ENCODE data around the gene GTF2I. TPM values are rescaled to one million over a fixed set of nuclear protein-coding genes. Genes with fewer than 3 reads are reported as not detected.

The GTF2I gene
- total and polyA plus RNA-seq, 2 experiments from 2014 or later = 204 to 219 TPM

DNA sequence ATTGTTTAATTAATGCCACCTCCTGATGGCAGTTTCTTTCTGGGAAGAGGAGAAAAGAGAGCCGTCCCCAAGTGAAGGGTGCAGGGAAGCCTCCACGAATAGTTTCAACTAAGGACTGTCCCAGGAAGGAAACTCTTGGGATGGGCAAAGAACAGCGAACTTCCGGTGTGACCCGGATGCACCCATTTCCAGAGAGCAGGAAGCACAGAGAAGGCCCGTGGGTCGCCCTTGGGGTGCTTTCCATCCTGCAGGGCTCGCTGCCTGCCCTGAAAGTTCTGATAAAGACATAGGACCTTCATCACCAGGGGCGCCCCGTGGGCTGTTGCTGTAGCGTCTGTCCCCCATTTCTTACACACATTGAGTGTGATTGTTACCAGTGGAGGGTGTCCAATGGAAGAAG is 27.0 kb downstream of the GTF2I start (continued):
- TF ChIP-seq EZH2 (IDR thresholded peaks at IDR 0.05; ENCODE audit: low read depth, unreplicated experiment) (no peak), NANOG (IDR thresholded peaks at IDR 0.05; ENCODE audit: borderline replicate concordance) (no peak), JUNB (IDR thresholded peaks at IDR 0.05; ENCODE audit: unreplicated experiment) (no peak)
- TF ChIP-seq, protein P1, sequence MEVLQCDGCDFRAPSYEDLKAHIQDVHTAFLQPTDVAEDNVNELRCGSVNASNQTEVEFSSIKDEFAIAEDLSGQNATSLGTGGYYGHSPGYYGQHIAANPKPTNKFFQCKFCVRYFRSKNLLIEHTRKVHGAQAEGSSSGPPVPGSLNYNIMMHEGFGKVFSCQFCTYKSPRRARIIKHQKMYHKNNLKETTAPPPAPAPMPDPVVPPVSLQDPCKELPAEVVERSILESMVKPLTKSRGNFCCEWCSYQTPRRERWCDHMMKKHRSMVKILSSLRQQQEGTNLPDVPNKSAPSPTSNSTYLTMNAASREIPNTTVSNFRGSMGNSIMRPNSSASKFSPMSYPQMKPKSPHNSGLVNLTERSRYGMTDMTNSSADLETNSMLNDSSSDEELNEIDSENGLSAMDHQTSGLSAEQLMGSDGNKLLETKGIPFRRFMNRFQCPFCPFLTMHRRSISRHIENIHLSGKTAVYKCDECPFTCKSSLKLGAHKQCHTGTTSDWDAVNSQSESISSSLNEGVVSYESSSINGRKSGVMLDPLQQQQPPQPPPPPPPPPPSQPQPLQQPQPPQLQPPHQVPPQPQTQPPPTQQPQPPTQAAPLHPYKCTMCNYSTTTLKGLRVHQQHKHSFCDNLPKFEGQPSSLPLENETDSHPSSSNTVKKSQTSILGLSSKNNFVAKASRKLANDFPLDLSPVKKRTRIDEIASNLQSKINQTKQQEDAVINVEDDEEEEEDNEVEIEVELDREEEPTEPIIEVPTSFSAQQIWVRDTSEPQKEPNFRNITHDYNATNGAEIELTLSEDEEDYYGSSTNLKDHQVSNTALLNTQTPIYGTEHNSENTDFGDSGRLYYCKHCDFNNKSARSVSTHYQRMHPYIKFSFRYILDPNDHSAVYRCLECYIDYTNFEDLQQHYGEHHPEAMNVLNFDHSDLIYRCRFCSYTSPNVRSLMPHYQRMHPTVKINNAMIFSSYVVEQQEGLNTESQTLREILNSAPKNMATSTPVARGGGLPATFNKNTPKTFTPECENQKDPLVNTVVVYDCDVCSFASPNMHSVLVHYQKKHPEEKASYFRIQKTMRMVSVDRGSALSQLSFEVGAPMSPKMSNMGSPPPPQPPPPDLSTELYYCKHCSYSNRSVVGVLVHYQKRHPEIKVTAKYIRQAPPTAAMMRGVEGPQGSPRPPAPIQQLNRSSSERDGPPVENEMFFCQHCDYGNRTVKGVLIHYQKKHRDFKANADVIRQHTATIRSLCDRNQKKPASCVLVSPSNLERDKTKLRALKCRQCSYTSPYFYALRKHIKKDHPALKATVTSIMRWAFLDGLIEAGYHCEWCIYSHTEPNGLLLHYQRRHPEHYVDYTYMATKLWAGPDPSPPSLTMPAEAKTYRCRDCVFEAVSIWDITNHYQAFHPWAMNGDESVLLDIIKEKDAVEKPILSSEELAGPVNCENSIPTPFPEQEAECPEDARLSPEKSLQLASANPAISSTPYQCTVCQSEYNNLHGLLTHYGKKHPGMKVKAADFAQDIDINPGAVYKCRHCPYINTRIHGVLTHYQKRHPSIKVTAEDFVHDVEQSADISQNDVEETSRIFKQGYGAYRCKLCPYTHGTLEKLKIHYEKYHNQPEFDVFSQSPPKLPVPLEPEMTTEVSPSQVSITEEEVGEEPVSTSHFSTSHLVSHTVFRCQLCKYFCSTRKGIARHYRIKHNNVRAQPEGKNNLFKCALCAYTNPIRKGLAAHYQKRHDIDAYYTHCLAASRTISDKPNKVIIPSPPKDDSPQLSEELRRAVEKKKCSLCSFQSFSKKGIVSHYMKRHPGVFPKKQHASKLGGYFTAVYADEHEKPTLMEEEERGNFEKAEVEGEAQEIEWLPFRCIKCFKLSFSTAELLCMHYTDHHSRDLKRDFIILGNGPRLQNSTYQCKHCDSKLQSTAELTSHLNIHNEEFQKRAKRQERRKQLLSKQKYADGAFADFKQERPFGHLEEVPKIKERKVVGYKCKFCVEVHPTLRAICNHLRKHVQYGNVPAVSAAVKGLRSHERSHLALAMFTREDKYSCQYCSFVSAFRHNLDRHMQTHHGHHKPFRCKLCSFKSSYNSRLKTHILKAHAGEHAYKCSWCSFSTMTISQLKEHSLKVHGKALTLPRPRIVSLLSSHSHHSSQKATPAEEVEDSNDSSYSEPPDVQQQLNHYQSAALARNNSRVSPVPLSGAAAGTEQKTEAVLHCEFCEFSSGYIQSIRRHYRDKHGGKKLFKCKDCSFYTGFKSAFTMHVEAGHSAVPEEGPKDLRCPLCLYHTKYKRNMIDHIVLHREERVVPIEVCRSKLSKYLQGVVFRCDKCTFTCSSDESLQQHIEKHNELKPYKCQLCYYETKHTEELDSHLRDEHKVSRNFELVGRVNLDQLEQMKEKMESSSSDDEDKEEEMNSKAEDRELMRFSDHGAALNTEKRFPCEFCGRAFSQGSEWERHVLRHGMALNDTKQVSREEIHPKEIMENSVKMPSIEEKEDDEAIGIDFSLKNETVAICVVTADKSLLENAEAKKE (CRISPR knock-in tag; IDR thresholded peaks at IDR 0.05) = no peak

DNA sequence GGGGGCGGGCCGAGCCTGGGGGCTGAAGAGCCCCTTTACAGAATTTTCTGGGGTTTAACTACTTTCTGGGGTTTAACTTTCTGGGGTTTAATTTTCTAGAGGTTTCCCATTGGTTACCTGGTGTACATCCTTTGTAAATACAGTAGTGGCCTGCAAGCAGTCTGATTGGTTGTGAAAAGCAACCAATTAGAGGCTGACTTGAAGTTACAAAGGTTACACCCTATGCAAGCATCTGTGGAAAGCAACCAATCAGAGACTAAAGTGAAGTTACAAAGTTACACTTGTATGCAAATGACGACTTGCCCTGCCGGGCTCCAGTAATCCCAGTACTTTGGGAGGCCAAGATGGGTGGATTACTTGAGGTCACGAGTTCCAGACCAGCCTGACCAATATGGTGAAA is 27.4 kb downstream of the GTF2I start:
- H3K36me3 ChIP-seq (ENCODE audit: insufficient read depth) = peaks cover 9% of the 10 kb centered on the region
- no peak overlapping the region for H3K27ac ChIP-seq (ENCODE audit: low read depth)
- H3K9me2 ChIP-seq (ENCODE audit: insufficient read depth) = no peaks in the 10 kb centered on the region
- no peaks in the 10 kb centered on the region for H3K27me3 ChIP-seq (ENCODE audit: insufficient read depth)
- no peak overlapping the region for H3K4me2 ChIP-seq
- TF ChIP-seq, protein P1 (CRISPR knock-in tag; IDR thresholded peaks at IDR 0.05) = no peak
- no peak for TF ChIP-seq CREB1 (CRISPR knock-in tag; IDR thresholded peaks at IDR 0.05; ENCODE audit: low read depth)
- no peak for TF ChIP-seq EZH2phosphoT487 (IDR thresholded peaks at IDR 0.05; ENCODE audit: unreplicated experiment)
- TF ChIP-seq JUNB (IDR thresholded peaks at IDR 0.05; ENCODE audit: unreplicated experiment) = no peak
- no peak for TF ChIP-seq ZNF114 (CRISPR knock-in tag; IDR thresholded peaks at IDR 0.05)
- TF ChIP-seq, protein P2, sequence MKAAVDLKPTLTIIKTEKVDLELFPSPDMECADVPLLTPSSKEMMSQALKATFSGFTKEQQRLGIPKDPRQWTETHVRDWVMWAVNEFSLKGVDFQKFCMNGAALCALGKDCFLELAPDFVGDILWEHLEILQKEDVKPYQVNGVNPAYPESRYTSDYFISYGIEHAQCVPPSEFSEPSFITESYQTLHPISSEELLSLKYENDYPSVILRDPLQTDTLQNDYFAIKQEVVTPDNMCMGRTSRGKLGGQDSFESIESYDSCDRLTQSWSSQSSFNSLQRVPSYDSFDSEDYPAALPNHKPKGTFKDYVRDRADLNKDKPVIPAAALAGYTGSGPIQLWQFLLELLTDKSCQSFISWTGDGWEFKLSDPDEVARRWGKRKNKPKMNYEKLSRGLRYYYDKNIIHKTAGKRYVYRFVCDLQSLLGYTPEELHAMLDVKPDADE (IDR thresholded peaks at IDR 0.05) = no peak
- H3K4me3 ChIP-seq = no peak overlapping the region
- H3F3A ChIP-seq (replicated peaks; ENCODE audit: low read depth) = peaks cover 3% of the 10 kb centered on the region; the same call in 1 of the 2 replicates
- Mint-ChIP-seq H3K27ac (no peak overlapping the region), H3K4me3 (no peak overlapping the region), H3K27me3 (ENCODE audit: insufficient read depth, low read depth, poor library complexity) (peaks cover 6% of the 10 kb centered on the region), H3K9me3 (no peaks in the 10 kb centered on the region), H3K36me3 (ENCODE audit: low read depth) (peaks cover 66% of the 10 kb centered on the region), H3K4me1 (peaks cover 16% of the 10 kb centered on the region; the same call in 2 of the 3 replicates)
- H3K79me2 ChIP-seq (replicated peaks; ENCODE audit: insufficient read depth) = peaks cover 97% of the 10 kb centered on the region
- 0 out of 2 replicates have a peak, but pooled peaks cover 4% of the 10 kb centered on the region for H3K4me1 ChIP-seq (ENCODE audit: insufficient read depth)
- peaks cover 28% of the 10 kb centered on the region for H4K20me1 ChIP-seq (replicated peaks; ENCODE audit: insufficient read depth)
- ATAC-seq (no peak), DNase-seq (ENCODE audit: low spot score) (no peak)
- no peak overlapping the region for H2AFZ ChIP-seq
